WTC11 (cell line): ENCODE data around the gene CDH3. TPM values are rescaled to one million over a fixed set of nuclear protein-coding genes. Genes with fewer than 3 reads are reported as not detected.

Experiments used
- ATF2 ChIP-seq: sonication (generic); formaldehyde crosslinking; IDR thresholded peaks from 2 replicates; pipeline ENCODE4 v1.8.1; 2022; ENCODE audit warnings: low read depth, missing genetic modification reagents, borderline replicate concordance
- CBFB ChIP-seq: sonication (generic); formaldehyde crosslinking; IDR thresholded peaks from 2 replicates; pipeline ENCODE4 v1.8.1; 2022; ENCODE audit warnings: mild to moderate bottlenecking, low read depth, missing genetic modification reagents
- CTCF ChIP-seq: fragments of 200-600 bp; IDR thresholded peaks from 2 replicates; pipeline ENCODE4 v1.8.0; 2022; ENCODE audit warnings: antibody characterized with exemption
- E2F4 ChIP-seq: sonication (generic); formaldehyde crosslinking; IDR thresholded peaks from 2 replicates; pipeline ENCODE4 v1.8.1; 2022; ENCODE audit warnings: low read depth, mild to moderate bottlenecking, moderate library complexity, missing genetic modification reagents, borderline replicate concordance
- ERG ChIP-seq: fragments of 250-450 bp; sonication (Bioruptor Pico); IDR thresholded peaks from 2 replicates; pipeline ENCODE4 v1.8.0; 2021; ENCODE audit warnings: mild to moderate bottlenecking
- ESRRA ChIP-seq: sonication (generic); formaldehyde crosslinking; IDR thresholded peaks from 2 replicates; pipeline ENCODE4 v1.8.1; 2022; ENCODE audit warnings: mild to moderate bottlenecking, missing genetic modification reagents, borderline replicate concordance
- GTF2I ChIP-seq: fragments of 250-450 bp; sonication (Bioruptor Pico); conservative IDR thresholded peaks from 2 replicates; pipeline ENCODE4 v1.4.0; 2021; ENCODE audit warnings: mild to moderate bottlenecking
- IRF1 ChIP-seq: sonication (generic); formaldehyde crosslinking; IDR thresholded peaks from 2 replicates; pipeline ENCODE4 v1.8.0; 2023; ENCODE audit warnings: missing genetic modification reagents
- KAT7 ChIP-seq: sonication (generic); formaldehyde crosslinking; IDR thresholded peaks from 2 replicates; pipeline ENCODE4 v1.8.1; 2023; ENCODE audit warnings: missing genetic modification reagents, mild to moderate bottlenecking, borderline replicate concordance
- MAX ChIP-seq: sonication (generic); formaldehyde crosslinking; IDR thresholded peaks from 2 replicates; pipeline ENCODE4 v1.8.0; 2022; ENCODE audit warnings: mild to moderate bottlenecking, missing genetic modification reagents
- MLX ChIP-seq: sonication (generic); formaldehyde crosslinking; IDR thresholded peaks from 2 replicates; pipeline ENCODE4 v1.8.1; 2023; ENCODE audit warnings: mild to moderate bottlenecking, missing genetic modification reagents, moderate library complexity
- MXD4 ChIP-seq: fragments of 250-450 bp; sonication (Bioruptor Pico); IDR thresholded peaks from 2 replicates; pipeline ENCODE4 v1.8.0; 2021; ENCODE audit warnings: mild to moderate bottlenecking, moderate library complexity, borderline replicate concordance
- NFATC4 ChIP-seq: fragments of 250-450 bp; sonication (Bioruptor Pico); IDR thresholded peaks from 2 replicates; pipeline ENCODE4 v1.9.0; 2021; ENCODE audit warnings: mild to moderate bottlenecking
- OVOL2 ChIP-seq: fragments of 250-450 bp; sonication (Bioruptor Pico); IDR thresholded peaks from 2 replicates; pipeline ENCODE4 v1.9.0; 2021; ENCODE audit warnings: mild to moderate bottlenecking, borderline replicate concordance
- PREB ChIP-seq: sonication (generic); formaldehyde crosslinking; IDR thresholded peaks from 2 replicates; pipeline ENCODE4 v1.8.1; 2022; ENCODE audit warnings: mild to moderate bottlenecking, missing genetic modification reagents, moderate library complexity, borderline replicate concordance
- RORB ChIP-seq: fragments of 250-450 bp; sonication (Bioruptor Pico); IDR thresholded peaks from 2 replicates; pipeline ENCODE4 v1.9.0; 2021; ENCODE audit warnings: mild to moderate bottlenecking
- SMAD3 ChIP-seq: sonication (generic); formaldehyde crosslinking; IDR thresholded peaks from 2 replicates; pipeline ENCODE4 v1.8.0; 2022; ENCODE audit warnings: missing genetic modification reagents, mild to moderate bottlenecking, borderline replicate concordance
- TEAD4 ChIP-seq: sonication (generic); formaldehyde crosslinking; IDR thresholded peaks from 2 replicates; pipeline ENCODE4 v1.8.0; 2022; ENCODE audit warnings: mild to moderate bottlenecking, missing genetic modification reagents
- USF1 ChIP-seq: sonication (generic); formaldehyde crosslinking; IDR thresholded peaks from 2 replicates; pipeline ENCODE4 v1.8.0; 2022; ENCODE audit warnings: mild to moderate bottlenecking, missing genetic modification reagents
- USF2 ChIP-seq: sonication (generic); formaldehyde crosslinking; IDR thresholded peaks from 2 replicates; pipeline ENCODE4 v1.8.1; 2023; ENCODE audit warnings: mild to moderate bottlenecking, missing genetic modification reagents, moderate library complexity
- ZNF138 ChIP-seq: sonication (generic); formaldehyde crosslinking; conservative IDR thresholded peaks from 2 replicates; pipeline ENCODE4 v1.8.1; 2022; ENCODE audit warnings: mild to moderate bottlenecking, moderate library complexity, missing genetic modification reagents
- ZNF232 ChIP-seq: sonication (generic); formaldehyde crosslinking; IDR thresholded peaks from 2 replicates; pipeline ENCODE4 v1.8.0; 2022; ENCODE audit warnings: mild to moderate bottlenecking, missing genetic modification reagents
- ZNF281 ChIP-seq: sonication (generic); formaldehyde crosslinking; IDR thresholded peaks from 2 replicates; pipeline ENCODE4 v1.8.0; 2023; ENCODE audit warnings: mild to moderate bottlenecking, missing genetic modification reagents
- ZNF317 ChIP-seq: sonication (generic); formaldehyde crosslinking; IDR thresholded peaks from 2 replicates; pipeline ENCODE4 v1.8.1; 2023; ENCODE audit warnings: low read depth, mild to moderate bottlenecking, moderate library complexity, missing genetic modification reagents, borderline replicate concordance
- ZNF671 ChIP-seq: fragments of 250-450 bp; sonication (Bioruptor Pico); IDR thresholded peaks from 2 replicates; pipeline ENCODE4 v1.8.0; 2021; ENCODE audit warnings: mild to moderate bottlenecking
- total RNA-seq: library from RNA; stranded (reverse); gene quantifications from 3 replicates; pipeline ENCODE4 v1.2.3, GENCODE V29; 2021

CDH3 gene
- total RNA-seq, 1 experiment from 2014 or later: 128 TPM

- TF ChIP-seq ERG (CRISPR knock-in tag): no peak
- no peak for TF ChIP-seq E2F4 (CRISPR knock-in tag)
- TF ChIP-seq NFATC4: no peak
- TF ChIP-seq ZNF281 (CRISPR knock-in tag): peak; percentile 44; the same call in 1 of the 2 replicates
- no peak for TF ChIP-seq PREB (CRISPR knock-in tag)
- TF ChIP-seq SMAD3 (CRISPR knock-in tag): no peak; the same call in 1 of the 2 replicates
- TF ChIP-seq ZNF317 (CRISPR knock-in tag): 0 out of 2 replicates have a peak, but pooled peaks have one; percentile 33
- TF ChIP-seq MLX (CRISPR knock-in tag): no peak
- TF ChIP-seq TEAD4: 0 out of 2 replicates have a peak, but pooled peaks have one; percentile 8
- peak; percentile 85; the same call in 1 of the 2 replicates for TF ChIP-seq KAT7 (CRISPR knock-in tag)
- no peak for TF ChIP-seq IRF1 (CRISPR knock-in tag)
- peak; percentile 81 for TF ChIP-seq USF2 (CRISPR knock-in tag)
- TF ChIP-seq CBFB (CRISPR knock-in tag): peak; percentile 84; the same call in 1 of the 2 replicates
- TF ChIP-seq ATF2 (CRISPR knock-in tag): no peak
- peak; percentile 68 for TF ChIP-seq ESRRA (CRISPR knock-in tag)
- TF ChIP-seq CTCF: no peak
- TF ChIP-seq USF1: peak; percentile 79
- no peak for TF ChIP-seq MXD4 (CRISPR knock-in tag)
- TF ChIP-seq OVOL2 (CRISPR knock-in tag): no peak
- TF ChIP-seq ZNF138 (CRISPR knock-in tag): peak; percentile 91; the same call in 1 of the 2 replicates
- TF ChIP-seq GTF2I: no peak
- TF ChIP-seq MAX (CRISPR knock-in tag): peak; percentile 74; the same call in 1 of the 2 replicates
- no peak for TF ChIP-seq ZNF671 (CRISPR knock-in tag)
- peak; percentile 21; the same call in 1 of the 2 replicates for TF ChIP-seq ZNF232 (CRISPR knock-in tag)
- no peak for TF ChIP-seq RORB (CRISPR knock-in tag)
These were observed 92.1 kb downstream of the CDH3 start, which contains the start of gene CDH1 (continued) for GRCh38 chr16:68737046-68737729.
